K562 (cell line): ENCODE results near the gene PRRT1. TPM values are rescaled to one million over a fixed set of nuclear protein-coding genes. Genes with fewer than 3 reads are reported as not detected.

Experiments used
- ATAC-seq: fragments of 200-7000 bp; cut with Tn5 transposase; 3 replicates; pipeline ENCODE4 v1.9.1; 2020; ENCODE audit warnings: moderate library complexity
- BruUV-seq: library from RNA; stranded (reverse); fragments of 400-500 nt; replicated peaks from 2 replicates; lab custom pipeline; 2021; lab: Mats Ljungman, UMichigan
- CTCF ChIA-PET: fragments of 300-600 bp; formaldehyde crosslinking; extraction: SDS; loops from one replicate; lab custom pipeline; 2021; ENCODE audit warnings: low intra/inter-chr PET ratio; lab: Yijun Ruan, JAX
- POLR2A ChIA-PET: fragments of 300-600, 350-650 bp; sonication (Branson Sonifier 250); formaldehyde crosslinking; extraction: SDS; loops from one replicate; lab custom pipeline; 2021; ENCODE audit warnings: antibody characterized with exemption, inconsistent platforms; lab: Yijun Ruan, JAX
- DNase-seq, 4 experiments: peaks; one replicate each; pipeline versions ENCODE4 v3.0.0 to v3.0.0-alpha.2; 2011 to 2018; ENCODE audit warnings: low spot score in 3 of 4, mixed read lengths in 3 of 4; ENCODE audit errors: extremely low read depth in 1 of 4
- FAIRE-seq: peaks from 2 replicates; lab custom pipeline; 2011; peaks lifted over from hg19 to GRCh38; lab: Jason Lieb, UNC
- H2AFZ ChIP-seq: 2 replicates; pipeline ENCODE4 v1.6.0; 2011; ENCODE audit warnings: low read depth, low read length, control low read depth, inconsistent platforms
- H3K27ac ChIP-seq: fragments of 200-600 bp; 3 replicates; pipeline ENCODE4 v1.8.0; 2011; ENCODE audit warnings: low read depth, mild to moderate bottlenecking, control low read depth, inconsistent platforms, low read length, moderate library complexity, mixed read lengths; ENCODE audit errors: extremely low read depth
- H3K27me3 ChIP-seq, 2 experiments: fragments of 300-600 bp in 1 of 2; 2 replicates in 1 of 2; 3 replicates in 1 of 2; pipeline versions ENCODE4 v1.6.0 to v1.8.0; 2011; ENCODE audit warnings: inconsistent platforms in 2 of 2, low read length in 2 of 2, mild to moderate bottlenecking in 1 of 2, mixed read lengths in 1 of 2, moderate library complexity in 1 of 2; ENCODE audit not compliant: control insufficient read depth in 2 of 2, insufficient read depth in 2 of 2
- H3K36me3 ChIP-seq: fragments of 300-600 bp; 3 replicates; pipeline ENCODE4 v1.8.0; 2011; ENCODE audit warnings: mild to moderate bottlenecking, low read length, inconsistent platforms; ENCODE audit not compliant: control insufficient read depth, insufficient read depth
- H3K4me1 ChIP-seq, 2 experiments: fragments of 200-600 bp in 1 of 2; replicated peaks in 1 of 2; 2 replicates in 1 of 2; 3 replicates in 1 of 2; pipeline versions ENCODE4 v1.5.1 to v1.8.0; 2011; ENCODE audit warnings: inconsistent platforms in 2 of 2, low read length in 2 of 2, mild to moderate bottlenecking in 1 of 2, mixed read lengths in 1 of 2, moderate library complexity in 1 of 2; ENCODE audit not compliant: control insufficient read depth in 2 of 2, insufficient read depth in 2 of 2
- H3K4me2 ChIP-seq: 2 replicates; pipeline ENCODE4 v1.6.1; 2011; ENCODE audit warnings: low read length, control low read depth, inconsistent platforms, mixed read lengths; ENCODE audit not compliant: insufficient read depth
- H3K4me3 ChIP-seq: fragments of 200-600 bp; sonication (generic), shearing (Covaris generic); 2 replicates; pipeline ENCODE4 v1.5.1; 2016; ENCODE audit warnings: control low read depth, inconsistent platforms
- H3K79me2 ChIP-seq: fragments of 200-600 bp; 3 replicates; pipeline ENCODE4 v1.8.0; 2011; ENCODE audit warnings: low read length, inconsistent platforms; ENCODE audit not compliant: control insufficient read depth, insufficient read depth
- H3K9ac ChIP-seq, 2 experiments: 2 replicates each; pipeline versions ENCODE4 v1.6.0 to v1.6.1; 2011; ENCODE audit warnings: low read depth in 2 of 2, low read length in 2 of 2, control low read depth in 1 of 2, inconsistent platforms in 1 of 2, mild to moderate bottlenecking in 1 of 2, mixed read lengths in 1 of 2; ENCODE audit not compliant: insufficient read depth in 1 of 2
- H3K9me1 ChIP-seq: one replicate; pipeline ENCODE4 v1.6.0; 2011; ENCODE audit warnings: inconsistent platforms, mild to moderate bottlenecking, low read length, moderate library complexity; ENCODE audit not compliant: control insufficient read depth, insufficient read depth
- H3K9me3 ChIP-seq: replicated peaks from 2 replicates; pipeline ENCODE4 v1.5.1; 2011; ENCODE audit warnings: low read depth, low read length, inconsistent platforms; ENCODE audit not compliant: control insufficient read depth, insufficient read depth
- H4K20me1 ChIP-seq: replicated peaks from 2 replicates; pipeline ENCODE4 v1.6.1; 2011; ENCODE audit warnings: low read length, inconsistent platforms, mixed read lengths; ENCODE audit not compliant: control insufficient read depth, insufficient read depth
- DACH1 ChIP-seq: fragments of 450-650 bp; IDR thresholded peaks from 2 replicates; pipeline ENCODE4 v1.6.1; 2018; ENCODE audit not compliant: partially characterized antibody
- ELF1 ChIP-seq: fragments of 200-800 bp; sonication (Bioruptor generic); IDR thresholded peaks from 2 replicates; pipeline ENCODE4 v1.6.1; 2016; ENCODE audit warnings: missing genetic modification characterization, missing compliant biosample characterization
- HLTF ChIP-seq: fragments of 450-650 bp; IDR thresholded peaks from 2 replicates; pipeline ENCODE4 v1.6.1; 2016
- HNRNPUL1 ChIP-seq: fragments of 200-400 bp; formaldehyde crosslinking; IDR thresholded peaks from 2 replicates; pipeline ENCODE4 v1.6.1; 2017; ENCODE audit warnings: low read length
- NRF1 ChIP-seq, 2 experiments: fragments of 450-650 bp; IDR thresholded peaks in 1 of 2; conservative IDR thresholded peaks in 1 of 2; 2 replicates each; pipeline ENCODE4 v1.6.1; 2014; ENCODE audit warnings: mild to moderate bottlenecking in 2 of 2
- POLR2A ChIP-seq: fragments of 450-650 bp; conservative IDR thresholded peaks from 2 replicates; pipeline ENCODE4 v1.6.1; 2016
- POLR3G ChIP-seq: IDR thresholded peaks from 2 replicates; pipeline ENCODE4 v1.6.1; 2011; ENCODE audit not compliant: insufficient read length, insufficient replicate concordance; ENCODE audit errors: extremely low read depth
- YBX1 ChIP-seq: fragments of 450-650 bp; IDR thresholded peaks from 2 replicates; pipeline ENCODE4 v1.7.1; 2016; ENCODE audit warnings: mild to moderate bottlenecking
- ZBTB33 ChIP-seq: sonication (generic); formaldehyde crosslinking; IDR thresholded peaks from 2 replicates; pipeline ENCODE4 v1.8.1; 2023; ENCODE audit warnings: mild to moderate bottlenecking, missing genetic modification reagents
- ZFP36 ChIP-seq: fragments of 150-350 bp; IDR thresholded peaks from 2 replicates; pipeline ENCODE4 v1.6.1; 2018; ENCODE audit warnings: low read length, low read depth; ENCODE audit not compliant: partially characterized antibody
- ZNF12 ChIP-seq: sonication (generic); formaldehyde crosslinking; IDR thresholded peaks from 2 replicates; pipeline ENCODE4 v1.4.0; 2020; ENCODE audit warnings: mild to moderate bottlenecking, missing genetic modification reagents
- ZNF282 ChIP-seq: sonication (generic); formaldehyde crosslinking; IDR thresholded peaks from 2 replicates; pipeline ENCODE4 v1.8.1; 2023; ENCODE audit warnings: missing genetic modification reagents
- ZNF518B ChIP-seq: fragments of 250-450 bp; sonication (Bioruptor Pico); IDR thresholded peaks from 2 replicates; pipeline ENCODE4 v1.5.0; 2021; ENCODE audit warnings: mild to moderate bottlenecking, moderate library complexity
- ZNF639 ChIP-seq, 2 experiments: fragments of 200-800 bp in 1 of 2; sonication (Bioruptor generic) in 1 of 2; sonication (generic) in 1 of 2; formaldehyde crosslinking in 1 of 2; IDR thresholded peaks in 1 of 2; conservative IDR thresholded peaks in 1 of 2; 2 replicates each; pipeline versions ENCODE4 v1.5.0 to v1.6.1; 2016 to 2020; ENCODE audit warnings: missing compliant biosample characterization in 1 of 2, missing genetic modification characterization in 1 of 2, missing genetic modification reagents in 1 of 2
- ZNF717 ChIP-seq: fragments of 250-450 bp; sonication (Bioruptor Pico); IDR thresholded peaks from 2 replicates; pipeline ENCODE4 v1.5.0; 2021
- WGBS: fragments of 100-300 bp; shearing (Covaris generic); methylation state at CpG from one replicate; pipeline ENCODE4 v1.1.6; 2016; ENCODE audit warnings: low coverage, mixed read lengths; ENCODE audit not compliant: insufficient coverage; ENCODE audit errors: missing lambda C conversion rate; 5-methylcytosine and 5-hydroxymethylcytosine counted together
- in situ Hi-C: fragments of 300-500 bp; cut with MboI; formaldehyde crosslinking; loops from 4 replicates; pipeline ENCODE4 v1.15.0; 2018; ENCODE audit warnings: inconsistent platforms, mixed read lengths
- intact Hi-C: fragments of 100-400 bp; cut with micrococcal nuclease; formaldehyde crosslinking; loops from 2 replicates; pipeline ENCODE4 v1.14.2; 2022
- polyA plus RNA-seq, 8 experiments: library from polyadenylated mRNA; depleted of rRNA in 4 of 8; stranded (reverse) in 5 of 8; unstranded in 3 of 8; fragments of >200 nt; fragmentation: Nextera tagmentation in 2 of 8; fragmentation: Illumina TruSeq in 1 of 8; extraction: Ambion mirVana in 2 of 8; extraction: Trizol in 1 of 8; gene quantifications; 2 replicates each; pipeline versions ENCODE4 v1.2.1 to v1.2.3, GENCODE V29; 2011 to 2014; ENCODE audit warnings: inconsistent platforms in 1 of 8, missing spikeins in 1 of 8
- total RNA-seq, 7 experiments: library from RNA; depleted of rRNA in 6 of 7; stranded (reverse); fragments of >200 nt in 6 of 7; fragmentation: Illumina TruSeq in 2 of 7; extraction: Trizol in 2 of 7; gene quantifications; 2 replicates each; pipeline versions ENCODE4 v1.2.1 to v1.2.3, GENCODE V29; 2011 to 2021; ENCODE audit warnings: low replicate concordance in 1 of 7

The PRRT1 gene
- total and polyA plus RNA-seq, 9 of the 15 experiments (the other 6 are each of a cell fraction or from before 2014, with no cell fraction given) = 0.14 to 3.5 (median 0.41) TPM

- TF ChIP-seq DACH1 (peak; percentile 70), POLR3G (no peak), ZNF282 (no peak), NRF1 (conservative IDR thresholded peaks at IDR 0.05 in 1 of 2, IDR thresholded peaks at IDR 0.05 in 1 of 2) (peak; percentile 34 to 35; a peak in 2 of 4 replicates), HLTF (peak; percentile 74; the same call in 1 of the 2 replicates), ZBTB33 (CRISPR knock-in tag) (no peak; the same call in none of the 2 replicates), ZFP36 (peak; percentile 30)
Observed at GRCh38 chr6:32167761-32168262, 16.1 kb upstream of the PRRT1 start (continued).

GRCh38 chr6:32167154-32167760 lies 15.5 kb upstream of the PRRT1 start:
- ChIA-PET CTCF (no interaction called here), POLR2A (interaction anchor here (0.8 to 2.2 kb wide), 8 partner anchors 10 to 74 kb away, joined by 3 to 25 read pairs (median 4); partner anchors contain the start of genes AGPAT1 and FKBPL)
- peaks cover 3% of the 10 kb centered on the region; the same call in 1 of the 3 replicates for H3K79me2 ChIP-seq
- peak overlapping the region; percentile 65 for H3K4me2 ChIP-seq
- intact Hi-C loops (loop anchor here (5.0 kb wide), 1 partner anchor 50 kb away; no protein-coding TSS in a partner anchor), in situ Hi-C loops (no loop called here)
- H4K20me1 ChIP-seq = no peaks in the 10 kb centered on the region
- ATAC-seq (peak; percentile 3; the same call in 2 of the 3 replicates), FAIRE-seq (no peak), DNase-seq (no peak)
- H3K27me3 ChIP-seq = no peaks in the 10 kb centered on the region
- WGBS = 83% methylated on average over 27 of the region's 32 CpGs
- H3K4me3 ChIP-seq = no peak overlapping the region
- H3K4me1 ChIP-seq = peaks cover 44 to 51% of the 10 kb centered on the region in 2 experiments
- no peak overlapping the region for H2AFZ ChIP-seq
- H3K27ac ChIP-seq = peak overlapping the region; percentile 83
- H3K36me3 ChIP-seq = peaks cover 82% of the 10 kb centered on the region
- no peaks in the 10 kb centered on the region for H3K9me1 ChIP-seq
- H3K9ac ChIP-seq = peak overlapping the region; percentile 53 to 88
- H3K9me3 ChIP-seq = no peaks in the 10 kb centered on the region
- BruUV-seq = no TSS peak
- no peak for TF ChIP-seq ELF1 (tag)
- TF ChIP-seq HNRNPUL1 = no peak
- TF ChIP-seq POLR2A = 0 out of 2 replicates have a peak, but pooled peaks have one; percentile 64
- no peak for TF ChIP-seq ZNF717 (CRISPR knock-in tag)
- TF ChIP-seq ZNF12 (CRISPR knock-in tag) = no peak
- TF ChIP-seq ZNF639 (CRISPR knock-in tag; conservative IDR thresholded peaks at IDR 0.05 in 1 of 2, IDR thresholded peaks at IDR 0.05 in 1 of 2) = no peak
- no peak for TF ChIP-seq YBX1
- TF ChIP-seq ZNF518B (CRISPR knock-in tag) = no peak
